ENCODE results near the gene PLCXD1.
"Not testable (repeated sequence)": the region's sequence is repeated elsewhere in the genome, so short reads cannot be mapped to it uniquely, and the experiment has no call there.

The PLCXD1 gene

GRCh38 chrX:267771-268261 is 13.4 kb upstream of the PLCXD1 start:
- H3K4me3 ChIP-seq (ENCODE audit: low read depth, low read length): no peak overlapping the region
- DNase-seq (ENCODE audit: low read depth): no peak
- TF ChIP-seq CTCF (conservative IDR thresholded peaks at IDR 0.05; ENCODE audit: low read depth, low read length): no peak

DNA sequence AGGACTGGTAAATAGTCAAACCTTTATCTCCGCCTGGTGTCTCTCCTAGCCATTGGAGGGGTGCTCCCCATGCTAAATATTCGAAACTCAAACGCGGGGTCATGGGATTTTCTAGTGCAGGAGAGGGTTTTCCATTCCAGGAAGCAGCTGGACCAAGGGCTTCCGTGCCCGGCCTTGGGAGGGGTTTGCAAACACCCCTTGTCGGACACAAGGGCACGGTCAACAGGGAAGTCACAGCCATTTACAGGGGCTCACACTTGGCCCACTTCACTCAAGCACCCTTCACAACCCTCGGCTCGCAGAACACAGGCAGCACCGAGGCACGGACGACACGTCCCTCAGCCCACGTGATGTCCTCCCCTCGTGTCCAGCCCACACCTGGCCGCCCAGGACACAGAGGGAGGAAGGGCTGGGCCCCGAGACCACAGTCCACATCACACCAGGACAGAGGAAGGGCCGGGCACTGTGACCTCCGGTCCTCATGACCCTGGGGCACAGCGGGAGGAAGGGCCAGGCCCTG is 10.3 kb upstream of the PLCXD1 start:
- no peak for DNase-seq (ENCODE audit: low read depth)
- no peak overlapping the region for H3K4me3 ChIP-seq (ENCODE audit: low read depth, low read length)
- TF ChIP-seq CTCF (conservative IDR thresholded peaks at IDR 0.05; ENCODE audit: low read depth, low read length): no peak

DNA sequence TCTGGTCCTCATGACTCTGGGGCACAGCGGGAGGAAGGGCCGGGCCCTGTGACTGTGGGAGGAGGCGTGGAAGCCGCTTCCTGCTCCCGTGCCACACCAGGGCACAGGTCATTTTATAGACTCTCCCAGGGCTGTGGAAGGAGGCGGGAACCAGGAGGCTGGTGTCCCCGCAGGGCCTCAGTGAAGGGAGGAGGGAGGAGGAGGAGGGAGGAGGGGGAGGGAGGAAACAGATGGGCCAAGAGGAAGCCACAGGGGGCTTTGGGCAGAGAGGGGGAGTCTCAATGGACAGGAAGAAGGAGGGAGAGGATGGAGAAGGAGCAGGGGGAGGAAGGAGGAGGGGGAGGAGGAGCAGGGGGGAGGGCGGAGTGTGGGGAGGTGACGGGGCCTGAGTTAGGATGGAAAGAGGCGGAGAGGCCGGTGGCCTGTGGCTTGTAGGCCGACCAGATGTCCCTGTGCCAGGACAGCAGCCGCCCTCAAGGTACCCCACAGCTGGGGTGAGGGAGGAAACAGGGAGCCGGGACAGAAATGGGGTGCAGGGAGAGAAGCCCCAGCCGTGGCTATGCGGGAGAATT is 6.2 kb upstream of the PLCXD1 start:
- peak; percentile 42 for DNase-seq (ENCODE audit: low read depth)
- TF ChIP-seq CTCF (conservative IDR thresholded peaks at IDR 0.05; ENCODE audit: low read depth, low read length): no peak
- H3K4me3 ChIP-seq (ENCODE audit: low read depth, low read length): no peak overlapping the region

GRCh38 chrX:275476-275966 is 5.7 kb upstream of the PLCXD1 start:
- DNase-seq (ENCODE audit: low read depth): no peak
- TF ChIP-seq CTCF (conservative IDR thresholded peaks at IDR 0.05; ENCODE audit: low read depth, low read length): no peak
- peak overlapping the region; percentile 59 for H3K4me3 ChIP-seq (ENCODE audit: low read depth, low read length)

GRCh38 chrX:275967-276580 is 5.1 kb upstream of the PLCXD1 start:
- peak overlapping the region; percentile 59 for H3K4me3 ChIP-seq (ENCODE audit: low read depth, low read length)
- peak; percentile 27 for DNase-seq (ENCODE audit: low read depth)
- peak; percentile 19 for TF ChIP-seq CTCF (conservative IDR thresholded peaks at IDR 0.05; ENCODE audit: low read depth, low read length)

- DNase-seq (ENCODE audit: low read depth): peak; percentile 31
- TF ChIP-seq CTCF (conservative IDR thresholded peaks at IDR 0.05; ENCODE audit: low read depth, low read length): no peak
- H3K4me3 ChIP-seq (ENCODE audit: low read depth, low read length): peak overlapping the region; percentile 59
Measured at GRCh38 chrX:276581-277201, 4.5 kb upstream of the PLCXD1 start.

DNA sequence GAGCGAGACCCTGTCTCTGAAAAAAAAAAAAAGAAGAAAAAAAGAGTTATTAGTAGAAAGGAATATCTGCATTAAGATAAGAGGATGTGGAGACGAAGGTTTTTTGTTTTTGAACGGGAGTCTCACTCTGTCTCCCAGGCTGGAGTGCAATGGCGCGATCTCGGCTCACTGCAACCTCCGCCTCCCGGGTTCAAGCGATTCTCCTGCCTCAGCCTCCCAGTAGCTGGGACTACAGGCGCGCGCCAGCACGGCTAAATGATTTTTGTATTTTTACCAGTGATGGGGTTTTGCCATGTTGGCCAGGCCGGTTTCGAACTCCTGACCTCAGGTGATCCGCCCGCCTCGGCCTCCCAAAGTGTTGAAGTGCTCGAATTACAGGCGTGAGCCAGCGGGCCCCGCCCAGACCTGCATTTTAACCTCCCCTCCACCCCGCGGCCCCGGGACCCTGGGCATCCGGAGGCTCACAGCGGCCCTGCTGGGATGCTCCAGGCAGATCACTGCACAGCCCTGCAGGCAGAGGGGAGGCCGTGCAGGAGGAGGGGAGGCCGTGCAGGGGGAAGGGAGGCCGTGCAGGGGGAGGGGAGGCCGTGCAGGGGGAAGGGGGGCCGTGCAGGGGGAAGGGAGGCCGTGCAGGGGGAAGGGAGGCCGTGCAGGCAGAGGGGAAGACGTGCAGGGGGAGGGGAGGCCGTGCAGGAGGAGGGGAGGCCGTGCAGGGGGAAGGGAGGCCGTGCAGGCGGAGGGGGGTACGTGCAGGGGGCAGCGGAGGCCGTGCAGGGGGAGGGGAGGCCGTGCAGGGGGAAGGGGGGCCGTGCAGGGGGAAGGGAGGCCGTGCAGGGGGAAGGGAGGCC is 1.2 kb upstream of the PLCXD1 start:
- not testable (repeated sequence) for DNase-seq (ENCODE audit: low read depth); H3K4me3 ChIP-seq (ENCODE audit: low read depth, low read length)

DNA sequence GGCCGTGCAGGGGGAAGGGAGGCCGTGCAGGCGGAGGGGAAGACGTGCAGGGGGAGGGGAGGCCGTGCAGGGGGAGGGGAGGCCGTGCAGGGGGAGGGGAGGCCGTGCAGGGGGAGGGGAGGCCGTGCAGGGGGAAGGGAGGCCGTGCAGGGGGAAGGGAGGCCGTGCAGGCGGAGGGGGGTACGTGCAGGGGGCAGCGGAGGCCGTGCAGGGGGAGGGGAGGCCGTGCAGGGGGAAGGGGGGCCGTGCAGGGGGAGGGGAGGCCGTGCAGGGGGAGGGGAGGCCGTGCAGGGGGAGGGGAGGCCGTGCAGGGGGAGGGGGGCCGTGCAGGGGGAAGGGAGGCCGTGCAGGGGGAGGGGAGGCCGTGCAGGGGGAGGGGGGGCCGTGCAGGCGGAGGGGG is 459 bp upstream of the PLCXD1 start:
- not testable (repeated sequence) for DNase-seq (ENCODE audit: low read depth); H3K4me3 ChIP-seq (ENCODE audit: low read depth, low read length)

- H3K4me3 ChIP-seq (ENCODE audit: low read depth, low read length): peak overlapping the region; percentile 35
- DNase-seq (ENCODE audit: low read depth): not testable (repeated sequence)
Measured at GRCh38 chrX:282000-282681, 960 bp downstream of the PLCXD1 start.

Data from choroid plexus epithelial cell (primary cell).